SU-DHL-6 (cell line): ENCODE measurements around the gene ZDHHC7.

ENCODE experiments used
- CTCF ChIP-seq: fragments of 200-600 bp; sonication (generic); IDR thresholded peaks from one replicate; pipeline ENCODE4 v1.5.1; 2017; ENCODE audit warnings: antibody characterized with exemption, mild to moderate bottlenecking, low read length, moderate library complexity; ENCODE audit not compliant: insufficient read depth, poor library complexity, severe bottlenecking
- EZH2phosphoT487 ChIP-seq: fragments of 200-600 bp; sonication (generic), shearing (Covaris generic); conservative IDR thresholded peaks from 2 replicates; pipeline ENCODE4 v1.6.1; 2018; ENCODE audit warnings: mild to moderate bottlenecking, antibody characterized with exemption, low read length, moderate library complexity, mixed read lengths

DNA sequence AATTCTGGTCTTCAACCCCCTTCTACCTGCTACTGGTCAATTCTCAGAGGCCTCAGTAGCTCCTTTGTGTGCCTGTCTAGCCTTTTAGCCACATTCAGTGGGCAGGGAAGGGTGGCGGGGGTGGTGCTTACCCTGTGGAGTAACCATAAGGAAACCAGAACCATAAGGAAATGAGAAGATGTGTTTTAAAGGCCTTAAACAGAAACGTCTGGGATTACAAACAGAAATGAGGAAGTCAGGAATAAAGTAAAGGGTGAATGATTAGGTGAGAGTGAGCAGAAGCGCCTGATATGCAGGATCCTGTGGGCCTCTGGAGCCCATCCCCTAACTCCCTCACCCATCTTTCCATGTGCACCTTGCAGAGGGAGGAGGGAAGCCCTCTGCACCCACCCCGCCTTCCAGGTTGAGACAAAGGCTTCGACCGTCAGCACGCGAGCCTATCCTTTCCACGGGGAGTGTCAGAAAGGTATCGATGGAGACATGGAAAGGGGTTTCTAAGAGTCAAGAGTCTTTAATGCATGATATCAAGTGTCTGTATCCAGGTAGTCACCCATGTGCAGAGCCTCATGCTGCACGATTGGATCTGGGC, 36.6 kb upstream of the ZDHHC7 start:
- no peak for TF ChIP-seq CTCF
- no peak for TF ChIP-seq EZH2phosphoT487
